GM19238 (cell line): Measurements from ENCODE around the gene STT3B.
"Not testable (repeated sequence)": the region's sequence is repeated elsewhere in the genome, so short reads cannot be mapped to it uniquely, and the experiment has no call there.

Experiments used
- DNase-seq: peaks from one replicate; pipeline ENCODE4 v3.0.0; 2011; ENCODE audit warnings: low spot score; ENCODE audit not compliant: insufficient read length

STT3B gene

GRCh38 chr3:31592764-31593163 lies 60.0 kb downstream of the STT3B start:
- no peak for DNase-seq

- no peak for DNase-seq
These were observed 63.5 kb downstream of the STT3B start for GRCh38 chr3:31596176-31596575.

- no peak for DNase-seq
These were observed 67.7 kb downstream of the STT3B start for GRCh38 chr3:31600431-31600830.

GRCh38 chr3:31605333-31605732 lies 72.6 kb downstream of the STT3B start:
- DNase-seq = not testable (repeated sequence)

- no peak for DNase-seq
These were observed 73.7 kb downstream of the STT3B start for GRCh38 chr3:31606453-31606852.

GRCh38 chr3:31610700-31611275 lies 78.1 kb downstream of the STT3B start:
- no peak for DNase-seq

- no peak for DNase-seq
These were observed 80.5 kb downstream of the STT3B start for GRCh38 chr3:31613177-31613576.

GRCh38 chr3:31613654-31614053 lies 80.9 kb downstream of the STT3B start:
- DNase-seq = no peak

- DNase-seq = no peak
These were observed 81.6 kb downstream of the STT3B start for GRCh38 chr3:31614162-31614921.

- no peak for DNase-seq
These were observed 82.5 kb downstream of the STT3B start for GRCh38 chr3:31615071-31615875.

- DNase-seq = no peak
These were observed 84.0 kb downstream of the STT3B start for GRCh38 chr3:31616711-31617110.

GRCh38 chr3:31620656-31621055 lies 87.9 kb downstream of the STT3B start:
- DNase-seq = no peak

- DNase-seq = no peak
These were observed 88.6 kb downstream of the STT3B start for GRCh38 chr3:31621314-31621713.

GRCh38 chr3:31622636-31623288 lies 90.0 kb downstream of the STT3B start:
- DNase-seq = no peak

- no peak for DNase-seq
These were observed 91.5 kb downstream of the STT3B start for GRCh38 chr3:31624083-31624709.

- DNase-seq = no peak
These were observed 92.6 kb downstream of the STT3B start for GRCh38 chr3:31625358-31625757.

- no peak for DNase-seq
These were observed 96.3 kb downstream of the STT3B start for GRCh38 chr3:31629054-31629453.

- no peak for DNase-seq
These were observed 101.8 kb downstream of the STT3B start for GRCh38 chr3:31634476-31634875.

GRCh38 chr3:31635545-31635944 lies 102.8 kb downstream of the STT3B start:
- no peak for DNase-seq

- no peak for DNase-seq
These were observed 103.3 kb downstream of the STT3B start for GRCh38 chr3:31636049-31636448.

- no peak for DNase-seq
These were observed 104.1 kb downstream of the STT3B start for GRCh38 chr3:31636694-31637442.
